Natural killer cell (primary cell): ENCODE data around the gene RCN1. TPM values are rescaled to one million over a fixed set of nuclear protein-coding genes. Genes with fewer than 3 reads are reported as not detected.
A peak's percentile ranks its signal among the peaks of the same experiment; 100 is the strongest.

ENCODE experiments used
- ATAC-seq, 3 donors: fragments of 150-1000 bp in 2 of 3; fragments of 200-7000 bp in 1 of 3; cut with Tn5 transposase; 1 replicate in 1 of 3; 2 replicates in 2 of 3; pipeline ENCODE4 v1.10.0; 2021; ENCODE audit warnings: mild to moderate bottlenecking in 2 of 3, moderate library complexity in 2 of 3
- DNase-seq, 2 donors: peaks; one replicate each; pipeline versions ENCODE4 v3.0.0 to v3.0.0-alpha.2; 2013 to 2021; ENCODE audit warnings: mixed read lengths in 1 of 2
- H3K27ac ChIP-seq: one replicate; pipeline ENCODE4 v1.5.1; 2013; ENCODE audit warnings: mild to moderate bottlenecking, low read length
- H3K27me3 ChIP-seq: one replicate; pipeline ENCODE4 v1.6.1; 2013; ENCODE audit warnings: low read length; ENCODE audit not compliant: control insufficient read depth, insufficient read depth
- H3K36me3 ChIP-seq: one replicate; pipeline ENCODE4 v1.6.1; 2013; ENCODE audit warnings: low read length; ENCODE audit not compliant: control insufficient read depth, insufficient read depth
- H3K4me1 ChIP-seq: one replicate; pipeline ENCODE4 v1.6.1; 2013; ENCODE audit warnings: low read length; ENCODE audit not compliant: control insufficient read depth, insufficient read depth
- H3K4me3 ChIP-seq: one replicate; pipeline ENCODE4 v1.5.1; 2013; ENCODE audit warnings: low read length
- H3K9me3 ChIP-seq: one replicate; pipeline ENCODE4 v1.6.1; 2013; ENCODE audit warnings: low read length; ENCODE audit not compliant: control insufficient read depth, insufficient read depth
- H3K27ac Mint-ChIP-seq, 2 donors: one replicate each; pipeline ENCODE4 v1.8.0; 2022; ENCODE audit warnings: mild to moderate bottlenecking in 2 of 2, mixed read lengths in 2 of 2, moderate library complexity in 1 of 2
- H3K27me3 Mint-ChIP-seq, 2 donors: one replicate each; pipeline ENCODE4 v1.8.0; 2022; ENCODE audit warnings: low read depth in 2 of 2, mixed read lengths in 2 of 2
- H3K36me3 Mint-ChIP-seq: one replicate; pipeline ENCODE4 v1.8.0; 2022; ENCODE audit warnings: mixed read lengths
- H3K4me1 Mint-ChIP-seq, 2 donors: one replicate each; pipeline ENCODE4 v1.8.0; 2022; ENCODE audit warnings: mixed read lengths in 2 of 2
- H3K4me3 Mint-ChIP-seq: one replicate; pipeline ENCODE4 v1.8.0; 2022; ENCODE audit warnings: mild to moderate bottlenecking, moderate library complexity, mixed read lengths
- H3K9me3 Mint-ChIP-seq, 2 donors: one replicate each; pipeline ENCODE4 v1.8.0; 2022; ENCODE audit warnings: mixed read lengths in 2 of 2
- WGBS: methylation state at CpG from one replicate; pipeline ENCODE4 v1.1.7; 2013; ENCODE audit warnings: missing lambda C conversion rate; ENCODE audit not compliant: insufficient coverage; 5-methylcytosine and 5-hydroxymethylcytosine counted together
- intact Hi-C: fragments of 100-400 bp; cut with micrococcal nuclease; formaldehyde crosslinking; loops from one replicate; pipeline ENCODE4 v1.14.2; 2022
- total RNA-seq, 4 donors: library from RNA; stranded (reverse); fragments of 120-200 nt in 1 of 4; gene quantifications; one replicate each; pipeline versions ENCODE4 v1.2.3 to v1.2.4, GENCODE V29; 2013 to 2022
- TF ChIP-seq, protein P1 (sequence below): fragments of 200-600 bp; IDR thresholded peaks from one replicate; pipeline ENCODE4 v1.8.0; 2022; ENCODE audit warnings: antibody characterized with exemption

Gene RCN1
- total RNA-seq, 3 donors from 2014 or later (not counting 1 experiment from before 2014, with no cell fraction given), result 19.1 to 21.2 (median 20.3) TPM

DNA sequence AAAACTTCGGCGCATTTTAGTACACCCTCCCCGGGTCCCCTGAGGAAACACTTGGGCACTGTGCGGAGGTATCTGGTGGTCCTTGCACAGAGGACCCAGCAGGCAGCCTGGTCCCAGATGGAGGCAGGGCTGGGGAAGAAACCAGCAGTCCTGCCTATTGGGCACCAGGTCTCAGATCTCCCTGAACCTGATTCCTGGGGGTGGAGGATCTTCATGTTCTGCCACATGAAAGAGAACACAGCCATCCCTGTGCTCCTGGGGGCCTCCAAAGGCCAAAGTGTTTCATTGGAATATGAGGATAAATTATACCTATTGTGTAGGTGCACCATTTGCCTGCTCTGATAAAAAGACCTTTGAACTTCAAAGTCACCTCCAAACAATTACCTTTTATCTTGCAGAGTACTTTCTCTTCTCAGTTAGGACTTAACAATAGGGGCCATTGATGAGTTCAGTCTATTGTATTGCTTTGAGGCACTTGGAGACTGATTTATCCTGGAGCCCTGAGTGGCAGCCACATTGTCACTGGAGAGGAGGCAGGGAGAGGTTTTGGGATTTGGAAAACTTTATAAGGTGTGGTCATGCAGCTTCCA lies 1.8 kb downstream of the RCN1 start:
- H3K27ac Mint-ChIP-seq, result peak overlapping the region; percentile 58 to 85
- intact Hi-C loops, result loop anchor here (10.0 kb wide), 1 partner anchor 588 kb away; the partner anchor contains the start of genes ELP4 and IMMP1L
- no peak overlapping the region for H3K27ac ChIP-seq
- peaks cover 0 to 6% of the 10 kb centered on the region in 2 donors for H3K27me3 Mint-ChIP-seq
- peak overlapping the region; percentile 89 for H3K4me3 Mint-ChIP-seq
- H3K4me1 Mint-ChIP-seq, result peaks cover 26 to 43% of the 10 kb centered on the region in 2 donors
- 95% methylated on average over 4 of the region's 4 CpGs for WGBS
- no peak overlapping the region for H3K4me3 ChIP-seq
- no peak for ATAC-seq
- H3K4me1 ChIP-seq, result peaks cover 30% of the 10 kb centered on the region
- no peaks in the 10 kb centered on the region for H3K9me3 Mint-ChIP-seq
- DNase-seq, result no peak
- H3K36me3 ChIP-seq, result no peaks in the 10 kb centered on the region
- H3K9me3 ChIP-seq, result no peaks in the 10 kb centered on the region
- H3K36me3 Mint-ChIP-seq, result no peaks in the 10 kb centered on the region
- H3K27me3 ChIP-seq, result no peaks in the 10 kb centered on the region
- TF ChIP-seq, protein P1, sequence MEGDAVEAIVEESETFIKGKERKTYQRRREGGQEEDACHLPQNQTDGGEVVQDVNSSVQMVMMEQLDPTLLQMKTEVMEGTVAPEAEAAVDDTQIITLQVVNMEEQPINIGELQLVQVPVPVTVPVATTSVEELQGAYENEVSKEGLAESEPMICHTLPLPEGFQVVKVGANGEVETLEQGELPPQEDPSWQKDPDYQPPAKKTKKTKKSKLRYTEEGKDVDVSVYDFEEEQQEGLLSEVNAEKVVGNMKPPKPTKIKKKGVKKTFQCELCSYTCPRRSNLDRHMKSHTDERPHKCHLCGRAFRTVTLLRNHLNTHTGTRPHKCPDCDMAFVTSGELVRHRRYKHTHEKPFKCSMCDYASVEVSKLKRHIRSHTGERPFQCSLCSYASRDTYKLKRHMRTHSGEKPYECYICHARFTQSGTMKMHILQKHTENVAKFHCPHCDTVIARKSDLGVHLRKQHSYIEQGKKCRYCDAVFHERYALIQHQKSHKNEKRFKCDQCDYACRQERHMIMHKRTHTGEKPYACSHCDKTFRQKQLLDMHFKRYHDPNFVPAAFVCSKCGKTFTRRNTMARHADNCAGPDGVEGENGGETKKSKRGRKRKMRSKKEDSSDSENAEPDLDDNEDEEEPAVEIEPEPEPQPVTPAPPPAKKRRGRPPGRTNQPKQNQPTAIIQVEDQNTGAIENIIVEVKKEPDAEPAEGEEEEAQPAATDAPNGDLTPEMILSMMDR, result no peak

DNA sequence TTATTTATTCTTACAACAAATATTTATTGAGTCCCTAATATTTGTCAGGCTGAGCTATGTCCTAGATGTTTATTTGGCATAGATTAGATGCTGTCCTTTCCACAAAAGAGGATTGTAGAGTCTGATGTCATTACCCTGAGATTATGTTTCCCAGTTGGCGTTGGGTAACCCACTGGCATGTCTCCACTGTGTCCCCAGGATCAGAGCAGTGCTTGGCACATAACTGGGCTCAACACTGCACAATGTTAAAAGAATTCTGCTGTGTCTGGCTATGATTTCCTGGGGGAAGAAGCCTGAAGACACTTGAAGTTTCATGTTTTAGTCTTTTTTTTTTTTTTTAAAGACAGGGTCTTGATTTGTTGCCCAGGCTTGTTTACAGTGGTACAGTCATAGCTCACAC lies 4.0 kb downstream of the RCN1 start:
- intact Hi-C loops, result loop anchor here (10.0 kb wide), 1 partner anchor 590 kb away; the partner anchor contains the start of genes ELP4 and IMMP1L
- Mint-ChIP-seq H3K4me1 (peaks cover 39 to 41% of the 10 kb centered on the region in 2 donors), H3K9me3 (no peaks in the 10 kb centered on the region), H3K4me3 (no peak overlapping the region), H3K27me3 (no peaks in the 10 kb centered on the region), H3K27ac (no peak overlapping the region), H3K36me3 (no peaks in the 10 kb centered on the region)
- WGBS, result 100% methylated on average over 1 of the region's 1 CpG
- Histone ChIP-seq H3K9me3 (no peaks in the 10 kb centered on the region), H3K27ac (no peak overlapping the region), H3K27me3 (no peaks in the 10 kb centered on the region), H3K4me3 (no peak overlapping the region), H3K4me1 (peaks cover 43% of the 10 kb centered on the region), H3K36me3 (peaks cover 3% of the 10 kb centered on the region)
- TF ChIP-seq, protein P1, result no peak
- DNase-seq (no peak), ATAC-seq (no peak)

DNA sequence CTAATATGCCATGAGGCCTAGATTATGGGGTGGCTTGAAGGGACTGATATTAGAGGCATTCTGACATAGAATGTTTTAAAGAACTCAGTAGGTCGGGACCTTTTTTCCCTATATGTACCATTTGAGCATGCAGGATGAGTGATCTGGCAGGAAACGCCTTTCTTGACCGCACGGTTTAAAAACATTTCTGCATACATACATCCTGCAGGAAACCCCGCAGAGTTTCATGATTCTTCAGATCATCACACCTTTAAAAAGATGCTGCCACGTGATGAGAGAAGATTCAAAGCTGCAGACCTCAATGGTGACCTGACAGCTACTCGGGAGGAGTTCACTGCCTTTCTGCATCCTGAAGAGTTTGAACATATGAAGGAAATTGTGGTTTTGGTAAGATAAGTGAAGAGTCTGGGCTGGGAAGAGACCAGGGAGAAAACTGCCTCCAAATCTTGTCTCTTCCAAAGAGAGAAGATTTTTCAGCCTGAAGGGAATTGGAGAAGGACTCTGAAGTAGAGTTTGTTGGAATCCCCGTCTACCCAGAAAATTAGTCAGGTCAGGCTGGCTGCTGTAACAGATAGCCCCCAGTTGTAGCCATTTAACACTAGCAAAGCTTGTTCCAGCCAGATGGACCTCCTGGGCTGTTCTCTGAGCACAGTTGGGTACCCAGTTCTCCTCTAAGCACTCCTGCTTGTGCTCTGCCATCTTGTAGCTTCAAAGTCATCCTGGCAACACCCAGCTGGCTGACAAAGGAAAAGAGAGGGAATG lies 7.4 kb downstream of the RCN1 start:
- no peaks in the 10 kb centered on the region for H3K27me3 ChIP-seq
- Mint-ChIP-seq H3K27ac (peak overlapping the region; percentile 63 to 78), H3K27me3 (no peaks in the 10 kb centered on the region), H3K9me3 (no peaks in the 10 kb centered on the region), H3K36me3 (no peaks in the 10 kb centered on the region), H3K4me3 (peak overlapping the region; percentile 7), H3K4me1 (peaks cover 33 to 37% of the 10 kb centered on the region in 2 donors)
- peak in 1 of 2 donors; percentile 19 for DNase-seq
- TF ChIP-seq, protein P1, result no peak
- peaks cover 33% of the 10 kb centered on the region for H3K36me3 ChIP-seq
- intact Hi-C loops, result loop anchor here (2.0 to 10.0 kb wide), 2 partner anchors 24 to 594 kb away; partner anchors contain the start of genes ELP4 and IMMP1L
- H3K4me3 ChIP-seq, result no peak overlapping the region
- H3K4me1 ChIP-seq, result peaks cover 21% of the 10 kb centered on the region
- 49% methylated on average over 6 of the region's 8 CpGs for WGBS
- H3K27ac ChIP-seq, result peak overlapping the region; percentile 43
- ATAC-seq, result peak; percentile 25 to 73 (median 70)
- no peaks in the 10 kb centered on the region for H3K9me3 ChIP-seq
